Thyroid gland (tissue), 4 donors: Measurements from ENCODE around the gene INHBA. TPM values are rescaled to one million over a fixed set of nuclear protein-coding genes. Genes with fewer than 3 reads are reported as not detected.

Experiments used
- DNase-seq, 2 donors: peaks; one replicate each; pipeline ENCODE4 v3.0.0-alpha.2; 2019
- H3K27ac ChIP-seq, 3 donors: fragments of 200-600 bp; sonication (generic); 1 replicate in 2 of 3; 2 replicates in 1 of 3; pipeline ENCODE4 v1.5.1; 2016 to 2019; ENCODE audit warnings: mild to moderate bottlenecking in 1 of 3, moderate library complexity in 1 of 3
- H3K27me3 ChIP-seq: fragments of 200-600 bp; sonication (generic); one replicate; pipeline ENCODE4 v1.5.1; 2019
- H3K36me3 ChIP-seq, 2 donors: fragments of 200-600 bp; sonication (generic); one replicate each; pipeline ENCODE4 v1.5.1; 2016 to 2019
- H3K4me1 ChIP-seq, 2 donors: fragments of 200-600 bp; sonication (generic); one replicate each; pipeline ENCODE4 v1.5.1; 2017 to 2019
- H3K4me3 ChIP-seq, 3 donors: fragments of 200-600 bp; sonication (generic); replicated peaks in 1 of 3; 1 replicate in 2 of 3; 2 replicates in 1 of 3; pipeline ENCODE4 v1.5.1; 2016; ENCODE audit warnings: mild to moderate bottlenecking in 1 of 3
- H3K9me3 ChIP-seq: fragments of 200-600 bp; sonication (generic); one replicate; pipeline ENCODE4 v1.5.1; 2017
- POLR2A ChIP-seq, 2 donors: fragments of 450-650 bp; IDR thresholded peaks; one replicate each; pipeline ENCODE4 v1.6.1; 2017; ENCODE audit warnings: antibody characterized with exemption in 2 of 2, mild to moderate bottlenecking in 2 of 2, moderate library complexity in 1 of 2
- WGBS, 2 donors: methylation state at CpG; one replicate each; pipeline ENCODE4 v1.1.5; 2017; 5-methylcytosine and 5-hydroxymethylcytosine counted together
- intact Hi-C: fragments of 100-400 bp; cut with DNase I; formaldehyde crosslinking; loops from one replicate; pipeline ENCODE4 v1.15.1; 2023
- total RNA-seq, 4 donors: library from RNA; depleted of rRNA; stranded (reverse); fragments of >200 nt; gene quantifications; one replicate each; pipeline ENCODE4 v1.2.3, GENCODE V29; 2016
- TF ChIP-seq, protein P1 (sequence below), 6 experiments: fragments of 200-600 bp in 3 of 6; fragments of 450-650 bp in 3 of 6; sonication (generic) in 3 of 6; IDR thresholded peaks; one replicate each; pipeline ENCODE4 v1.5.1; 2016 to 2019; ENCODE audit warnings: antibody characterized with exemption in 6 of 6, mild to moderate bottlenecking in 2 of 6, inconsistent platforms in 1 of 6, moderate library complexity in 1 of 6

Gene INHBA
- total RNA-seq, 4 donors from 2014 or later = 1.3 to 3.0 (median 1.5) TPM

DNA sequence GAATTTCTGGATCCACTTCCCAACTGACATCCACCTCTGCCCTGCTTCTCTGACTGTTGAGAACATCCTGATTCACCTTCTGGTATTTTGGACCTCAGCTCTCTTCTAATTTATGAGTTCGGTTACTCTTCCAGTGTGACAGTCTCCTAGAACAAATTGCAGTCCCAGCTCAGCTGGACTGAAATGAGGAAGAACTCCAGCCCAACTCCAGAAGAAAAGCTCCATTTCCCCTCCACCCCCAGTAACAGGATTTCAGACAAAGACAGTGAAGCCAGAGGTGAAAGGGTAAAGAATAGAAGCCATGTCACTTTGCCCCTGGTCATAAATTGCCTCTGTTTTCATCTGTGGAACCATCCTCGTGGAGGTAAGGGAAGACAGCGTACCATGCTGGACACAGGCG, 26.2 kb upstream of the INHBA start:
- no peaks in the 10 kb centered on the region for H3K27me3 ChIP-seq
- H3K27ac ChIP-seq = no peak overlapping the region
- DNase-seq = no peak
- no peaks in the 10 kb centered on the region for H3K9me3 ChIP-seq
- TF ChIP-seq, protein P1, sequence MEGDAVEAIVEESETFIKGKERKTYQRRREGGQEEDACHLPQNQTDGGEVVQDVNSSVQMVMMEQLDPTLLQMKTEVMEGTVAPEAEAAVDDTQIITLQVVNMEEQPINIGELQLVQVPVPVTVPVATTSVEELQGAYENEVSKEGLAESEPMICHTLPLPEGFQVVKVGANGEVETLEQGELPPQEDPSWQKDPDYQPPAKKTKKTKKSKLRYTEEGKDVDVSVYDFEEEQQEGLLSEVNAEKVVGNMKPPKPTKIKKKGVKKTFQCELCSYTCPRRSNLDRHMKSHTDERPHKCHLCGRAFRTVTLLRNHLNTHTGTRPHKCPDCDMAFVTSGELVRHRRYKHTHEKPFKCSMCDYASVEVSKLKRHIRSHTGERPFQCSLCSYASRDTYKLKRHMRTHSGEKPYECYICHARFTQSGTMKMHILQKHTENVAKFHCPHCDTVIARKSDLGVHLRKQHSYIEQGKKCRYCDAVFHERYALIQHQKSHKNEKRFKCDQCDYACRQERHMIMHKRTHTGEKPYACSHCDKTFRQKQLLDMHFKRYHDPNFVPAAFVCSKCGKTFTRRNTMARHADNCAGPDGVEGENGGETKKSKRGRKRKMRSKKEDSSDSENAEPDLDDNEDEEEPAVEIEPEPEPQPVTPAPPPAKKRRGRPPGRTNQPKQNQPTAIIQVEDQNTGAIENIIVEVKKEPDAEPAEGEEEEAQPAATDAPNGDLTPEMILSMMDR (IDR thresholded peaks at IDR 0.05) = no peak
- no peak for TF ChIP-seq POLR2A (IDR thresholded peaks at IDR 0.05)
- no peak overlapping the region for H3K4me3 ChIP-seq
- whole genome bisulfite sequencing, 2 donors = 89% methylated on average over 4 of the region's 4 CpGs
- no peaks in the 10 kb centered on the region for H3K4me1 ChIP-seq
- no peaks in the 10 kb centered on the region for H3K36me3 ChIP-seq
- intact Hi-C loops = no loop called here

DNA sequence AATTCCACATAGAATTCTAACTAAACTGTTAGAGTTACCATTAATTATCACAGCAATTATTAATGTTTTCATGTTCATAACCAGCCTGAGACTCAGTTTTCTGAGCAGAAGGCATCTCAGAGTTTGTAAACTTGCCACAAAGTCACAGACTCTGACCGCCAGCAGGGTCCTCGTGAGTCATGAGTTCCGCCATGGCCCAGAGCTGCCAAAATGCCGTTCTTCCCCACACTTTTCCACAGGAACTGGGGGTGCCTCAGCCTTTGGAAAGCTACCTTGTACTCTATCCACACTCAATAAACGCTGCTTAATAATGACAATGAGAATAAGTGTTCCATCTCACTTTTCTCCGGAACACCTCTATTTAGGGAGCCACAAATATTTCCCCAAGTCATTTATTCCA, 22.1 kb upstream of the INHBA start:
- Histone ChIP-seq H3K4me3 (no peak overlapping the region), H3K4me1 (no peaks in the 10 kb centered on the region), H3K27ac (no peak overlapping the region), H3K27me3 (no peaks in the 10 kb centered on the region), H3K9me3 (no peaks in the 10 kb centered on the region), H3K36me3 (no peaks in the 10 kb centered on the region)
- WGBS, 2 donors = 94 to 95% methylated on average over 6 of the region's 6 CpGs
- DNase-seq = no peak
- intact Hi-C loops = no loop called here
- TF ChIP-seq, protein P1 (IDR thresholded peaks at IDR 0.05) = no peak
- TF ChIP-seq POLR2A (IDR thresholded peaks at IDR 0.05) = no peak

DNA sequence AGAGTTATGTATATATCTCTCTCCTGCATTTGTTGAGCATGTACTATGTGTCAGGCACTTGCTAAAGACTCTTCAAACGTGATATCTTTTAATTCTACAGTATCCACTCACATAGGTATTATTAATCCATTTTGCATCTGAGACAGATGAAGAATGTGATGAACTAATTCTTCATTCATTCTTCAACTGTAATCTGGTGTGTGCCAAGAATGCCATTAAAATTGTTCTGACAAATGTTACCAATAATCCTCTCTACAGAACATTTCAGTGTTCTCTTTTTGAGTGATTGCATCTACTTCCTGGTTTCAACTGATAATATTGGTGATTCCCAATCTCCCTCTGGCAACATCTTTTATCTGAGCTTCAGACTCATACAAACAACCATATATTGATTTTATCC, 18.0 kb upstream of the INHBA start:
- H3K4me1 ChIP-seq = no peaks in the 10 kb centered on the region
- TF ChIP-seq POLR2A (IDR thresholded peaks at IDR 0.05) = no peak
- TF ChIP-seq, protein P1 (IDR thresholded peaks at IDR 0.05) = no peak
- H3K36me3 ChIP-seq = no peaks in the 10 kb centered on the region
- WGBS, 2 donors = 76 to 88% methylated on average over 1 of the region's 1 CpG
- H3K4me3 ChIP-seq = no peak overlapping the region
- DNase-seq = no peak
- no peaks in the 10 kb centered on the region for H3K27me3 ChIP-seq
- intact Hi-C loops = no loop called here
- no peak overlapping the region for H3K27ac ChIP-seq
- no peaks in the 10 kb centered on the region for H3K9me3 ChIP-seq

DNA sequence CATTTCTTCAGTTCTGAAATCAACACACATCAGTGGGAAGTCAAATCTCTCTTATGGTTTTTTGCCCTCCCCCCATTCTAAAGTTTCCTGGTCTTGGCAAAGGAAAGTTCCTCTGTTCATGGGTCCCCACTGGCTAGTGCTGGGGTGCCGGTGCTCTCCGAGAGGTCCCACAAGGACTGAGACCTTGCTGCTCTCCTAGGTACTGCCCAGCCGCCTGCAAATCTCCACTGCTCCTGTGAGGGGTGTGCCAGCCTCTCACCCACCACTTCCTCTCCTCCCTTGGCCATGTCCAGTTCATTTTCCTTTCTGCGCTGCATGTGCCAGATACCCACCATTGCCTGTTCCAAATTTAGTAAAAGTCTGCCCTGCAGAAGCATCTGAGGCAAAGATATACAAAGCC, 17.2 kb upstream of the INHBA start:
- DNase-seq = no peak
- Histone ChIP-seq H3K9me3 (no peaks in the 10 kb centered on the region), H3K4me1 (no peaks in the 10 kb centered on the region), H3K27me3 (no peaks in the 10 kb centered on the region), H3K36me3 (no peaks in the 10 kb centered on the region), H3K4me3 (no peak overlapping the region), H3K27ac (no peak overlapping the region)
- TF ChIP-seq, protein P1 (IDR thresholded peaks at IDR 0.05) = no peak
- TF ChIP-seq POLR2A (IDR thresholded peaks at IDR 0.05) = no peak
- WGBS, 2 donors = 90 to 94% methylated on average over 4 of the region's 4 CpGs
- intact Hi-C loops = no loop called here

DNA sequence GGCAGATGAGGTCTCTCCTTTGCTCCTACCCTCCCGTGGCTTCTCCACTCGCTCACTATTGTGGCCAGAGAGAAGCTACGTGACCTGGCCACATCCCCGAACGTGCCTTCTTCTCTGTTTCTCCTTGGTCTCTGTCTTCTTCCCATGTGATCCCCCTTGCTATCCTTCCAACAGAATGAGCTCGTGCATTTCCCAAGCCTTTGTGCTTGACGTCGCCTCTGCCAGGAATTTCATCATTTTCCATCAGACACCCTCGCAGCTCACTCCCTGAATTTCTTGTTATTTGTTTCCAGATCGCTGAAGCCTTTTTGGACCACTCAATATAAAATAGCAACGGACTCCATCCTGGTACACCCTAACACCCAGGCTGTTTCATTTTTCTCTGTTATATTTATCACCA, 13.8 kb upstream of the INHBA start:
- no peak overlapping the region for H3K4me3 ChIP-seq
- H3K36me3 ChIP-seq = no peaks in the 10 kb centered on the region
- H3K4me1 ChIP-seq = no peaks in the 10 kb centered on the region
- WGBS, 2 donors = 84 to 86% methylated on average over 11 of the region's 11 CpGs
- H3K9me3 ChIP-seq = no peaks in the 10 kb centered on the region
- no peak for DNase-seq
- H3K27ac ChIP-seq = no peak overlapping the region
- intact Hi-C loops = loop anchor here (10.0 kb wide), 1 partner anchor 1392 kb away; no protein-coding TSS in a partner anchor
- no peaks in the 10 kb centered on the region for H3K27me3 ChIP-seq
- TF ChIP-seq, protein P1 (IDR thresholded peaks at IDR 0.05) = no peak
- no peak for TF ChIP-seq POLR2A (IDR thresholded peaks at IDR 0.05)
